CD4-positive, alpha-beta T cell treated with Interleukin-15 for 1 hour (primary cell): Measurements from ENCODE around the gene MNX1.
A peak's percentile ranks its signal among the peaks of the same experiment; 100 is the strongest.

Source experiments
- DNase-seq: peaks from one replicate; pipeline ENCODE4 v3.0.0-alpha.2; 2020

Gene MNX1

DNA sequence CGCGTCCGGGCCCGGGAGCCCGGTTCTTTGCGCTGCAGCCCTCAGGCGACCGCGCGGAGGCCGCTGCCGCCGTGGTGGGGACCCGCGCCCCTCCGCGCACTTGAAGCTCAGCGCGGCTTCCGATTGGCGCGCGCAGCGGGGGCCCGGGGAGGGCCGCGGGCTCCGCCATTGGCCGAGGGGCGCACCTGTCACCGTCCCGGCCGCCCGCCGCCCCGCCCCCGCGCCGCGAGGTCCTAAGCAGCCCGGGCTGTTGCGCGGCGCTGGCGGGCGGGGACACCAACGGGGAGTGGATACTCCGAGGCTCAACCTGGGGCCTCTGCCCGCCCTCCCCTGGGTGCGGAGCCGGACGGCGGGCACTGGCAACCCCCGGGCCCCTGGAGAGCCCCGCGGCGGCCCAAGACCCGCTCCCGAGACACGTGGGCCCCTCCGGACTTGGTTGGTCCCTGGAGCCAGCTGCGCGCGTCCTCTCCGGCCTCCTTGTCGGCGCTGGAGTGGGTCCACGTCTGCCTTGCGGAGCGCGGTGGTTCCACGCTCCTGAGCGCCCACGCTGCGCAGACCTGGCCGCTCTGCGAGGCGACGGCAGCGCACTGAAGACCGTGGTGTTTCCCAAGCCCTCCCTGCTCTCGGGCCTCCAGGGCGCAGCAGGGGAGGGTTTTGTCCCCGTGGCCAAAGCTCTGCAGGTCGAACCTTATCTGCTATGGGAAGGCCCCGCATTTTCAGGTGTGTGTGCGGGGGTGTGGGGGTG, at the start of gene MNX1:
TSS of gene MNX1 (minus strand) at position 76 of the 745 bp plus-strand sequence. CDS start 313 bp downstream, outside the sequence.
- DNase-seq: peak; percentile 25

DNA sequence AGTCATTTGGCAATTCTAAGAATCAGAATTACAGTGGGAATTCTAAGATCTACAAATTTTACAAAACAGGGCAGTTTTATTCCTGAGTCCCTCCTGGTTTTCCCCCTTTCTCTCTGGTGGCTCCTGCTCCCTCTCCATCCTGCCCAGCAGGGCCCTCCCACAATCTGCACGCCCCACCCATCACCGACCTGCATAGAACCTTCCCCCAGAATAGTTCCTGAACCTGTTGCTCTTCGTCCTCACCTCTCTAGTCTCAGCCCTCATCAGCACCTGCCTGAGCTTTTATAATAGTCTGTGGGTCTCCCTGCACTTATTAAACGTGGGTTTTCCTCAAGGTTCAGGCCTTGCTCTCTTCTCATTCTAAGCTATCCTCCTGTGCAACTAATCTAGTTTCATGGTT, 49.1 kb upstream of the MNX1 start:
- DNase-seq: no peak

DNA sequence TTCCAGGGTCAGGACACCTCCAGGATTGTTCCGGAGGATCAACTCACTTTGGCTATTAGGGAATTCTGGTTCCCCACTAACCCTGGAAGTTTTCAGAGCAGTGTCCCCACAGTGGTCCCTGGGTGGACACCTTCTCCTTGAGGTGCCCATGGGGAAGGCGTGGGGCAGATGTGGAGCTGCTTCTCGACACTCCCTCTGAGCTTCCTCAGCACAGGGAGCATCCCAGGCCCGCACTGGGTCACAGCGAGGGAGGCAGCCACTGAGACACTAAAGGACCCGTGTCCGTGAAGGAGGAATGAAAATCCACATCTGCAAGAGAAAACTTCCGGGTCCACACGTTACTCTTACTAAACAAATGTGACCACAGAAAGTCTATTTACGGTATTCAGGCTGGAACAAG, 48.2 kb upstream of the MNX1 start:
- no peak for DNase-seq

DNA sequence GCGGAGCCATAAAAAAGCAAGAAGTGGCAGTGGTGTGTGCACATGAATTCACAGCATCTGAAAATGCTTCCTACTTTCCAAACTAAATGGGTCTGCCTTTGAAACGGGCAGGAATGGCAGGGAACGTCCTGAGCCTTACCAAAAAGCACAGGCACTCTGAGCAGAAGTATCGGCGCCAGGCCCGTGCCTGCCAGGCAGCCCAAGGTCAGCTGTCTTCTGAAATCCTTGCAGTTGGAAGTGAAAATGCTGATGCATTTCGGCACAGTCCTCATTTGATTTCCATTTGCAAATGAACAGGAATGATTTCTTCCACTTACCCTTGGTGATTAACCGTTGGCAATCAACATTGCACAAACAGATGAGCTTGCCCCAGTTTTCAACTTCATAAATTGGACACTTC, 47.6 kb upstream of the MNX1 start:
- no peak for DNase-seq

DNA sequence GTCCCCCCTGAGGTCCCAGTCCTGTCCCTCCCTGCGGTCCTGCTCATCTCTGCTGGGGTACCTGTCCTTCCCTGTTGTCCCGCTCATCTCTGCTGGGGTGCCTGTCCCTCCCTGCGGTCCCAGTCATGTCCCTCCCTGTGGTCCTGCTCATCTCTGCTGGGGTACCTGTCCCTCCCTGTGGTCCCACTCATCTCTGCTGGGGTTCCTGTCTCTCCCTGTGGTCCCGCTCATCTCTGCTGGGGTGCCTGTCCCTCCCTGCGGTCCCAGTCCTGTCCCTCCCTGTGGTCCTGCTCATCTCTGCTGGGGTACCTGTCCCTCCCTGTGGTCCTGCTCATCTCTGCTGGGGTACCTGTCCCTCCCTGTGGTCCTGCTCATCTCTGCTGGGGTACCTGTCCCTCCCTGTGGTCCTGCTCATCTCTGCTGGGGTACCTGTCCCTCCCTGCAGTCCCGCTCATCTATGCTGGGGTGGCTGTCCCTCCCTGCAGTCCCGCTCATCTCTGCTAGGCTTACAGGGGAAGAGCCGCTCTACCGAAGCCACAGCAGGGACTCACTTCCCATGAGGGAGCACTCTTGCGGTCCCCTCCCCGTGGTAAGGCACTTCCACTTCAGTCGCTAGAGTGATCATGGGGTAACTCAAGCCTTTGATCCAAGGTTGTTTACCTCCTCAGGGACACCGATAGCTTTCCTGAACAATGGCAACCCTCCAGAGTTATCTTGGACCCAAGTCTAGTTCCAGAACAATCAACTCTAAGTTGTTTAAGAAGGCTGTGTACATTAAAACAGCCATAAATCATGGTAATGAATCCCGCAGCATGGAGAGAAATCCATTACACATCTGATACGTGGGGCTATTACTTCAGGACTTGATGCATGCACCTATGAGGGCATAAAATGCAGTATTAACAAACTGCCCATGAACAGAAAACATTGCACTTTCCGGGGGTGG, 46.8 kb upstream of the MNX1 start:
- no peak for DNase-seq

DNA sequence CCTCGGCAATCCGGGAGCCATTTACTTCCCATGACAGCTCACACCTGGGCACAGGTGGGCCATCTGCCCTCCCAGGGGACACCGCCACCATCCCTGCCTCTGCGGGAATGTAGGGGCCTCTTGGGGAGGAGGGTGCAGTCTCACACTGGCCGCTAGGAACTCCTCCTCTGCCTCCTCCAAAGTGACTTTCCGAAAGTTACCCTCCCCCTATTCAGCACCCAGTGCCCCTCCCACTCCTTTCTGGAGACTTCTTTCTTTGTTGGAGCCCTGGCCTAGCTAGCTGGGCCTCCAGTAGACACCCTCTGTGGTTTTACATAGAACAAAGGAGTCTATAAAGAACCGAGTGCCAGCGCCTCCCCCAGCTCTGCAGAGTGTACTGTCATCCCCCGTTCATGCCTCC, 45.8 kb upstream of the MNX1 start:
- DNase-seq: no peak

DNA sequence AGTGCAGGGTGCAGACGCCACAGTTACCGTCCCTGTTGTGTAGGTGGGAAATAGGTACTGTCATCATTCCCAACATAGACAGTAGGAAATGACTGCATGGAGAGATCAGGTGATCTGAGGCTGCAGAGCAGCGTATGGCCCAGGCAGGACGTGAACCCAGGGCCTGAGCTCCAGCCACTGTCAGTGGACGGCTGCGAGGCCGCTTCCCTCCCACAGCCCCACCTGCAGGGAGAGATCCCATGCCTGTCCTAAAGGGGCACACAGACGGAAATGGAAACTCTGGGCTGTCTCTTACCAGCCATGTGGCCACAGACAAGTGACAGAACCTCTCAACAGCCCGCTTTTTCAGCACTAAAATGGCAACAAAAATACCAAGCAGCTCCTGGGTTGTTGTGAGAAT, 44.5 kb upstream of the MNX1 start:
- DNase-seq: no peak

DNA sequence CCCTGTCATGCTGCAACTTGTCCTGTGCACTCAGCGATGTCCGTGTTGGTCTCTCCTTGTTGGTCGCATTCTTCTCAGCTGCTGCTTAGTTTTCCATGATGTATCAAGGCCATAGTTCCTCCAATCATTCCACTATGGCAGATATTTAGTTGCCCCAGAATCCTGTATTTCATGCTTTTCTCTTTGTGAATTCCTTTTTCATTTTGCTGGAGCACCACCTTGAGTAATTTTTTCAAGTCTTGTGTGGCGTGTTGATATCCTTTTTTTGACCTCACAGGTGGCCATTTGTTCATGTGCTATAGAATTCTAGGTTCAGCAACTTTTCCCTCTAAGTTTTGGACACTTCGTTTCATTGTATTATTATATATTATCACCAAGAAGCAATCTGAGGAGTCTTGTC, 42.7 kb upstream of the MNX1 start:
- no peak for DNase-seq

DNA sequence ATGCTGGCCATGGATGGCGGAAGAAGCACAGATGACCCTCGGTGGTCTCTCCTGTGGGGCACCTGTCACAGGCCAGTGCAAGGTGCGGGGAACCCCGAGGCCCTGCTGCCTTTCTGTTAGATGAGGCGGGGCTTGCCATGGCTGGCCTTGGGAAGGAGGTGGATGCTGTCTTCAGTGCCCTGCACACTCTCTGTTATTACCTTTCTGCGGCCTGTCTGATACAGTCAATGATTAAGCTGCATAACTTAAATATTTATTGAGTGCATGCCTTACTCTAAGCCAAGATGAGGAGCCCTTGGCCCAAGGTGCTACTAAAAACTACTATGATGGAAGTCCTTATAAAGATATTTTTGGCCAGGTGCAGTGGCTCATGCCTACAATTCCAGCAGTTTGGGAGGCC, 36.7 kb upstream of the MNX1 start:
- no peak for DNase-seq

DNA sequence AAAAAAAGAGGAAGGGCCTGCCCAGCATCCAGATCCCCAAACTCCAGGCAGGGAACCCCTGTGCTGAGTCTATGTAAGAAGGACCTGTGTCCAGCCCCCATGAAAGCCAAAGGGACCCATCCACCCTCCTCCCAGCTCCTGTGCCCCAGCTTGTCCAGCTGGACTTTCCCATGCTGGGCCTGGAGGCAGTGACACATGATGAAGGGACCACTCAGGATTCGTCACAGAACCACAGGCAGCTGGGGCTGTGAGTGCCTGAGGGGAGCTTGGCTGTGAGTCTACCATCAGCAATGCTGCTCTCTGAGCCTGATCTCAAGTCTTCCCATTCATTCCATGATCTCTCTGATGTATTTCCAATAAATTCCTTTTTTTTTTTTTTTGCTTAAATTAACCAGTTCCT, 36.2 kb upstream of the MNX1 start:
- no peak for DNase-seq

DNA sequence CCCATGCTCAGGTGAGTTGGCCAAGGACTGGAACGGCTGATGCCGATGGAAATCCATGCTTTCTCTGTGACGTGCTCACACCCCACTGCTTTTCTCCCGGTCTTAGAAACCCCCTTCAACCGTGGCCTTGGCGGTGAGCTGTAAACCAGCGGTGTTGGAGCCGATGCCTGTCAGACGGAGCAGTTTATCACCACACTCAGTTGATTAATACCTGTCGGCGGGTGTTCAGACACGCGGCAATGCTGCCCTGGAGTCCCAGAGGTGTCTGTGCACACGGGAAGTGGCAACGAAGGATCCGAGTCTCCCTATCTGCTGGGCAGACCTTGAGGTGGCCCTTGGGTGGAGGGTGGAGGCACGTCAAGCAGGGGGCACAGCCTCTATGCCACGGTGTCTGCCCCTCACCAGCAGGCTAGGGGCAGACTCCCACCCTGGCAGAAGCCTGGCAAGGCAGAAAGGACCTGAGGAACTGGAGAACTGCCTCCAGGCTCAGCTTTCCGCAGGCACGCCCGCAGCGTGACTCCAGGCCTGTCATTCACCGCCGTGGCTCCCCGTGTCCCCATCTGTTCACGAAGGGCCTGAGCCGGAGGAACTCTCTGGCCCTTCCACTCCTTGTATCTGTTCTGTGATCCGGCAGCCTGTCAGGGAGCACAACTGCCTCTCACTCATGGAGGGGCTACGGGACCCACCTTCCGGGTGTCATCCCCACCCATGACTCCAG, 34.6 kb upstream of the MNX1 start:
- DNase-seq: no peak

DNA sequence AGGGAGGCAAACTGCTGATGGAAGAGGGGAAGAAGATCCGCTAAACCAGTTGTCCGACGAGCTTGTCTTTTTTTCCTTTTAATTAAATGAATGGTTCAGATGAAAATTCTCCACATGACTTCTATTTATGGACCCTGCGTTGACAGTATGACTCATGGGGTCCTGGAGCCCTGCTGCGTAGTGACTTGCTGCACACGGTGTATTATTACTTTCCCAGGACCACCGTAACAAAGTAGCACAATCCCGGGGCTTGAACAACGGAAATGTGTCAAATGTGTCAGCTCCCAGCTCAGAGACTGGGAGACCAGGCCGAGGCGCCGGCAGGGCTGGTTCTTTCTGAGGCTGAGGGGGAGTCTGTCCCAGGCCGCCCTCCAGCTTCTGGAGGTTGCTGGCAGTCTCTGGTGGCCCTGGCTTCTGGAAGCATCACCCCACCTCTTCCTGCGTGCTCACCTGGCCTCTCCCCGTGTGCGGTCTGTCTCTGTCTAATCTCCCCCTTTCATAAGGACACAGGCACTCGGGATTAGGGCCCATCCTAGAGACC, 33.8 kb upstream of the MNX1 start:
- DNase-seq: no peak

DNA sequence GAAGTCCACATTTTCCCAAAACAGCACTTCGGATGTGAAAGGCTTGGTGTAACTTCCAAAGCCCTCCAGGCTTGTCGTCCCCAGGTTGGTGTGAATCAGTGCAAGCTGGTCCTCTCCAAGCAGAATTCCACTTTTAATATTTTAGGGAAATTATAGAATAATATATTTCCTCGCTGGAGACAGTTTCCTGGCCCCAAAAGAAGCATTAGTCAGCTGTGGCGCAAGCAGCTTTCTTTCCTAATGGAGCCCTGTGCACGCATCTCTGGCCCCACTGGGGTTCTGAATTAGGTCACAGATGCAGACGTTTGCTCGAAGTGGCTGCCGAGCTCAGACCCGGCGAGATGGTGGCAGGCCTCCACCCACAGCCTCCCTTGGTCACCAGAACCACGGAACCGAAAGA, 33.3 kb upstream of the MNX1 start:
- DNase-seq: no peak

DNA sequence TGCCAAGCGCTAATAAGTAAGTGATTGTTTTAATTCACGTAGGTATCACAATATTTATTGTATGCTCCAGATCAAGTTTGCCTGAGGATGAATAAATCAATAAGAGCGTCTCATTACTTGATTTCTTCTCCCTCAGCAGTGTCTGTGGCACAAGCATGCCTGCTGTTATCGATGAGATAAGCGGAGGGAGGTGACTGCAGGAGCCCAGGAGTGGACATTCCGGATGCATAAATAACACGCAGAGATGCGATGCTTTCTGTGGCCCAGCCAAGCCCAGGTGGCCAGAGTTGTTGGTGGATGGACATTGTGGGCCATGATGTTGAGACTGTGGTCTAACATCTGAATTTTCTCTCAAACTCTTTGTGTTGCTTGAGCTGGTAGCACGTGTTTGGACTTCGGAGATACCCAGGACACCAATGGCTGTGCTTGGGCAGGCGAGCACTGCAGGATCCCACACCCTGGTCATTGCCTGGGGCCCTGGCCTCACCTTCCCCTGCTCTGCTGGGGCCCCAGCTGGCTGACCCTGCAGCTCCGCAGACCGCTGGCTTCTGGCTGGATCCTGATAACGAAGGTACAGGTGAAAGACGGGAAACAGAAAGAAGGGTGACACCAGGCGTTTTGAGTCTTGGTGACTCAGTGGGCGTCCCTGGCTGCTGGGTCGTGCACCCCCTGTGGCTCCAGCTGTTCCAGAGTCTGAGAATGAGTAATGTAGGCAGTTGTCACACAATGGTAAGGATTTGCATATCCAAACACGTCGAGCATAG, 31.2 kb upstream of the MNX1 start:
- DNase-seq: no peak

DNA sequence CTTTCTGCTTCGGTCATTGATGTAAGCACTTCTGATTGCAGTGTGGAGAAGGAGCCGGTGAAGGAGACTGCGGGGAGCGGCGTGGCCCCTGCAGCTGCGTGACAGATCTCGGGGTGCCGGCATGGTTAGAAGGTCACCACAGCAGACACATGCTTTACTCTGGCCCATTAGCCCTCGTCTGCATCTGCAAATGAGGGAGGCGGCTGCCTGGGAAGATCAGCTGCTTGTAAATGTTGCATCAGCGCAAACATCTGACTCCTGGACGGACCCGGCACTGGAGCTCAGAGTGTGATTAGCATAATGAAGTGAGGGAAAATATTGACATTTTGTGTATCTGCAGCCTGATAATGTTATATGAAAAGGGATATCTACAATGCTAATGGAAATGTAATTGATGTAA, 30.5 kb upstream of the MNX1 start:
- no peak for DNase-seq

DNA sequence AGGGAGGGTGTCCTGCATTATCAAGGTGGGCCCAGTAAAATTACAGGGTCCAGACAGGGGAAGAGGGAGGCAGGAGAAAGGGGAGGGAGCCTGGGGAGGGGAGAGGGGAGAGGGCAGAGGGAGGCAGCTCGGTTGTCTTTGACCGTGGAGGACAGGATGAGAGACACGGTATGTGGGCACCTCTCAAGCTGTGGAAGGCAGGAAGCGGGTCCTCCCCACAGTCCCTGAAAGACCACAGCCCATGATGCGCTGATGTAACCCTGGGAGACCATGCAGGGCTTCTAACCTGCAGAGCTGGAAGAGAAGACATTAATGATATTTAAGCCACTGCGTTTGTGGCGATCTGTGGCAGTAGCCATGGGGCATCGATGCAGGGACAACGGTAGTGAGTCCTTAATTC, 27.2 kb upstream of the MNX1 start:
- no peak for DNase-seq

DNA sequence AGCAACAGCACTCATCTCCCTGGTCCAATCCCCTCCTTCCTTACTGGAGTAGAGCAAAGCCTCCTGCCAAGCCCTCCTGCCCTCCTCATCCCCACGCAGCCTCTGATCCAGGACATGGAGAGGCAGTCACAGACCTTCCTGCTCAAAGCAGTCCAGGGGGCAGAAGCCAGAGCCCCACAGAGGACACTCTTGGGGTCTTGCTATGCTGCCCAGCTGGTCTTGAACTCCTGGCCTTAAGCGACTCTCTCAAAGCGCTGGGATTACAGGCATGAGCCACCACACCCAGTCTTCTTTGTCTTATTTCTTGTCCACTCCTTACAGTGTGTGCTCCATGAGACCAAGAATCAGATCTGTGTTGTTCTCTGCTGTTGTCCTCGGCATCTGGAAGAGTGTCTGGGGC, 26.6 kb upstream of the MNX1 start:
- DNase-seq: no peak

DNA sequence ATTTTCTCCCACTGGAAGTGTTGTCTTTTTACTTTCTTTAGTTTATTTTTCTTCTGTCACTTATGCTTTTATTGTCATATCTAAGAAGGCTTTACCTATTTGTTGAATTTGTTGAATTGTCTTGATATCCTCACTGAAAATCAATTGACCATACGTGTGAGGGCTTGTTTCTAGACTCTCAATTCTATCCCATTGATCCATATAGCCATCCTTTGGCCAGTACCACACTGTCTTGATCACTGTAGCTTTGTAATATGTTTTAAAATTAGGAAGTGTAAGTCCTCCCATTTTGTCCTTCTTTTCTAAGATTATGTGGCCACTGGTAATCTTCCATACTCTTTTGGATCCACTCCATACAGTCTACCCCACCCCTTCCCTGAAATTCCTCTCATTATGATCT, 25.5 kb upstream of the MNX1 start:
- no peak for DNase-seq

DNA sequence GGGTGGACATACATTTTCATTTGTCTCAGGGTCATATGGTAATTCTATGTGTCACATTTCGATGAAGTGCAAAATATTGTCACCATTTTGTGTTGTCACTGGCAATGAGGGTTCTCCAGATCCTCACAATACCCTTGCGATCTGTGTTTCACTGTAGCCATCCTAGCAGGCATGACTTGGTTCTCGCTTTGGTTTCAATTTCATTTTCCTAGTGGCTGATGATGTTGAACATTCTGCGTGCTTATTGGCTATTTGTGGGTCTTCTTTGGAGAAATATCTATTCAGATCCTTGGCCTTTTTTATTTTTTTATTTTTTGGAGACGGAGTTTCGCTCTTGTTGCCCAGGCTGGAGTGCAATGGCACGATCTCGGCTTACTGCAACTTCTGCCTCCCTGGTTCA, 24.8 kb upstream of the MNX1 start:
- DNase-seq: no peak

DNA sequence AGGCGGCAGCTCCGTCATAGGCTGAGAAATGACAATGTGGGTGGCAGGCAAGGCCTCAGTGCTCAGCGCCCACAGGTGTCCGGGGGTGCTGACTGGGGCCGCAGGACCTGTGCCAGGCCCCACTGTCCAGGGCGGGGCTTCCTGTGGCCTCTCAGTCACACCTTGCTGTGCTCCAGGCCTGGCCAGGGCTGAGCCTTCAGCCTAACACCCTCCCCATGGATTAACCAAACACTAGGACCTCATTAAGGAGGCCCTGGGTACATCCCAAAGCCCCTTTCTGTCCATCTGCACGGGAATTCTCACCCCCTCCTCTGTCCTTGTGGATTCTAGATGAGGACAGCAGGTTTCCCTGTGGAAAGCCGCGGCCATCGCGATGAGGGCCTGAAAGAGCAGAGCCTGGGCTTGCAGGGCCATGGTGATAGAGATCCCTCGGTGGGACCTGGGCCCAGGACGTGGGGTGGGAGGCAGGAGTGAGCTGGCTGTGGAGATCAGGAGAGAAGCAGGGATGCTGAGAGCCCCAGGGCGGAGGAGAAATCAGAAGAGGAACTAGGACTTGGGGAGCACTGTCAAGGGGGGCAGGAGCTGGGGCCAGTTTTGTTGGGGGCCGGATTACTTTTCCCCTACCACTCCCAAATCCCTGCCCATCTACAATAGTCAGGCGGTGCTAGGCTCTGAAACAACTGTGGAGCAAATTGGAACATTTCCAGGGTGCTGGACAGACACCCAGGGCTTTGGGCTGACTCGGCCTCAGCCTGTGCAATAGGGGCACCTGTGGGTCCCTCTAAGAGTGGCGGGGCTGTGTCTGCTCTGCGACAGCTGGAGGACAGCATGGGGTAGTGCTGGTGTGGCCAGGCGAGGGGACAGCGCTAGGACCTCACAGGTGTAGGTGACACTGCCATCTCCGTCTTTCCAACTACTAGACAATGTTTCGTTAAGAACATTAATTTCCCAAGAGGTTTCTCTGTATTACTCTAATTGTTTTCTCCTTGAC, 23.3 kb upstream of the MNX1 start:
- DNase-seq: no peak
